HG02885 (cell line): ENCODE results near the gene HNRNPC.
"Not testable (repeated sequence)": the region's sequence is repeated elsewhere in the genome, so short reads cannot be mapped to it uniquely, and the experiment has no call there.

Source experiments
- ATAC-seq: cut with Tn5 transposase; IDR thresholded peaks from one replicate; pipeline ENCODE4 v1.9.1; 2021; ENCODE audit warnings: mild to moderate bottlenecking; ENCODE audit not compliant: unreplicated experiment, poor library complexity

The HNRNPC gene

GRCh38 chr14:21215879-21216251 lies 53.4 kb downstream of the HNRNPC start:
- ATAC-seq, result no peak

- ATAC-seq, result no peak
These were observed 53.9 kb downstream of the HNRNPC start for GRCh38 chr14:21215130-21215878.

GRCh38 chr14:21213652-21214051 lies 55.6 kb downstream of the HNRNPC start:
- no peak for ATAC-seq

- ATAC-seq, result not testable (repeated sequence)
These were observed 56.4 kb downstream of the HNRNPC start for GRCh38 chr14:21212824-21213223.

- no peak for ATAC-seq
These were observed 57.7 kb downstream of the HNRNPC start for GRCh38 chr14:21211509-21211908.

GRCh38 chr14:21210023-21210422 lies 59.2 kb downstream of the HNRNPC start:
- ATAC-seq, result no peak

GRCh38 chr14:21209185-21209584 lies 60.1 kb downstream of the HNRNPC start:
- no peak for ATAC-seq

GRCh38 chr14:21208554-21208953 lies 60.7 kb downstream of the HNRNPC start:
- ATAC-seq, result no peak

- no peak for ATAC-seq
These were observed 62.2 kb downstream of the HNRNPC start for GRCh38 chr14:21206753-21207684.

GRCh38 chr14:21205678-21206581 lies 63.3 kb downstream of the HNRNPC start:
- no peak for ATAC-seq

- ATAC-seq, result no peak
These were observed 64.1 kb downstream of the HNRNPC start for GRCh38 chr14:21205026-21205677.

GRCh38 chr14:21204167-21205025 lies 64.8 kb downstream of the HNRNPC start:
- ATAC-seq, result no peak

GRCh38 chr14:21203470-21204166 lies 65.6 kb downstream of the HNRNPC start:
- no peak for ATAC-seq

GRCh38 chr14:21202463-21203358 lies 66.5 kb downstream of the HNRNPC start:
- ATAC-seq, result no peak

- no peak for ATAC-seq
These were observed 67.3 kb downstream of the HNRNPC start for GRCh38 chr14:21201732-21202462.

GRCh38 chr14:21200752-21201461 lies 68.3 kb downstream of the HNRNPC start:
- ATAC-seq, result no peak
